SK-N-SH treated with all-trans-retinoic acid at 6 μM for 48 hours (cell line): ENCODE data around the gene NOTCH2.

Source experiments
- ATAC-seq: fragments of 200-7000 bp; cut with Tn5 transposase; 3 replicates; pipeline ENCODE4 v1.9.1; 2020; ENCODE audit warnings: mild to moderate bottlenecking, moderate library complexity
- ARNTL ChIP-seq: fragments of 450-650 bp; formaldehyde crosslinking; IDR thresholded peaks from 2 replicates; pipeline ENCODE4 v1.5.0; 2020; ENCODE audit warnings: low read depth, mild to moderate bottlenecking, moderate library complexity, borderline replicate concordance
- BACH2 ChIP-seq: fragments of 250-450 bp; sonication (Bioruptor Pico); IDR thresholded peaks from 2 replicates; pipeline ENCODE4 v1.9.0; 2021; ENCODE audit warnings: mild to moderate bottlenecking, borderline replicate concordance
- ESRRG ChIP-seq: fragments of 250-450 bp; sonication (Bioruptor Pico); IDR thresholded peaks from 2 replicates; pipeline ENCODE4 v1.6.1; 2021; ENCODE audit warnings: mild to moderate bottlenecking
- GLIS3 ChIP-seq: fragments of 250-450 bp; sonication (Bioruptor Pico); IDR thresholded peaks from 2 replicates; pipeline ENCODE4 v1.5.0; 2020; ENCODE audit warnings: mild to moderate bottlenecking, moderate library complexity
- ISL1 ChIP-seq: fragments of 250-450 bp; sonication (Bioruptor Pico); IDR thresholded peaks from 2 replicates; pipeline ENCODE4 v2.1.2; 2022; ENCODE audit warnings: mild to moderate bottlenecking, moderate library complexity
- OSR1 ChIP-seq: fragments of 250-450 bp; sonication (Bioruptor Pico); IDR thresholded peaks from 2 replicates; pipeline ENCODE4 v1.8.0; 2022; ENCODE audit warnings: moderate library complexity, mild to moderate bottlenecking, inconsistent platforms
- PPARA ChIP-seq: fragments of 250-450 bp; sonication (Bioruptor Pico); IDR thresholded peaks from 2 replicates; pipeline ENCODE4 v1.5.0; 2020; ENCODE audit warnings: mild to moderate bottlenecking, borderline replicate concordance
- RARB ChIP-seq: fragments of 250-450 bp; sonication (Bioruptor Pico); IDR thresholded peaks from 2 replicates; pipeline ENCODE4 v1.8.0; 2021; ENCODE audit warnings: mild to moderate bottlenecking, moderate library complexity
- SNAI2 ChIP-seq: fragments of 250-450 bp; sonication (Bioruptor Pico); IDR thresholded peaks from 2 replicates; pipeline ENCODE4 v1.5.0; 2020; ENCODE audit warnings: mild to moderate bottlenecking, moderate library complexity
- TCF4 ChIP-seq: fragments of 250-450 bp; sonication (Bioruptor Pico); IDR thresholded peaks from 2 replicates; pipeline ENCODE4 v1.8.0; 2021; ENCODE audit warnings: mild to moderate bottlenecking, moderate library complexity, borderline replicate concordance
- TOX ChIP-seq: fragments of 250-450 bp; sonication (Bioruptor Pico); IDR thresholded peaks from 2 replicates; pipeline ENCODE4 v1.8.0; 2021; ENCODE audit warnings: mild to moderate bottlenecking, moderate library complexity, borderline replicate concordance
- ZC3H10 ChIP-seq: fragments of 250-450 bp; sonication (Bioruptor Pico); IDR thresholded peaks from 2 replicates; pipeline ENCODE4 v1.5.1; 2021; ENCODE audit warnings: mild to moderate bottlenecking, moderate library complexity
- ZFP3 ChIP-seq: fragments of 250-450 bp; sonication (Bioruptor Pico); IDR thresholded peaks from 2 replicates; pipeline ENCODE4 v1.5.0; 2020; ENCODE audit warnings: mild to moderate bottlenecking, moderate library complexity
- ZFP30 ChIP-seq: fragments of 450-650 bp; formaldehyde crosslinking; IDR thresholded peaks from 2 replicates; pipeline ENCODE4 v1.5.0; 2022; ENCODE audit warnings: mild to moderate bottlenecking, moderate library complexity
- ZNF565 ChIP-seq: fragments of 450-650 bp; formaldehyde crosslinking; conservative IDR thresholded peaks from 2 replicates; pipeline ENCODE4 v1.5.0; 2020; ENCODE audit warnings: low read depth, mild to moderate bottlenecking, moderate library complexity
- ZNF8 ChIP-seq: fragments of 450-650 bp; formaldehyde crosslinking; IDR thresholded peaks from 2 replicates; pipeline ENCODE4 v1.5.0; 2020; ENCODE audit warnings: mild to moderate bottlenecking, moderate library complexity
- TF ChIP-seq, protein P1 (sequence below): fragments of 250-450 bp; sonication (Bioruptor Pico); IDR thresholded peaks from 2 replicates; pipeline ENCODE4 v1.8.0; 2020; ENCODE audit warnings: mild to moderate bottlenecking, moderate library complexity, borderline replicate concordance
- TF ChIP-seq, protein P2 (sequence below): fragments of 250-450 bp; sonication (Bioruptor Pico); IDR thresholded peaks from 2 replicates; pipeline ENCODE4 v1.8.0; 2021; ENCODE audit warnings: low read depth, mild to moderate bottlenecking, moderate library complexity, borderline replicate concordance
- TF ChIP-seq, protein P3 (sequence below): fragments of 250-450 bp; sonication (Bioruptor Pico); IDR thresholded peaks from 2 replicates; pipeline ENCODE4 v1.5.1; 2020; ENCODE audit warnings: low read depth, mild to moderate bottlenecking, moderate library complexity
- TF ChIP-seq, protein P4 (sequence below): fragments of 250-450 bp; sonication (Bioruptor Pico); IDR thresholded peaks from 2 replicates; pipeline ENCODE4 v1.5.0; 2020; ENCODE audit warnings: mild to moderate bottlenecking, moderate library complexity
- TF ChIP-seq, protein P5 (sequence below): fragments of 250-450 bp; sonication (Bioruptor Pico); IDR thresholded peaks from 2 replicates; pipeline ENCODE4 v1.5.1; 2021; ENCODE audit warnings: mild to moderate bottlenecking, moderate library complexity

NOTCH2 gene

DNA sequence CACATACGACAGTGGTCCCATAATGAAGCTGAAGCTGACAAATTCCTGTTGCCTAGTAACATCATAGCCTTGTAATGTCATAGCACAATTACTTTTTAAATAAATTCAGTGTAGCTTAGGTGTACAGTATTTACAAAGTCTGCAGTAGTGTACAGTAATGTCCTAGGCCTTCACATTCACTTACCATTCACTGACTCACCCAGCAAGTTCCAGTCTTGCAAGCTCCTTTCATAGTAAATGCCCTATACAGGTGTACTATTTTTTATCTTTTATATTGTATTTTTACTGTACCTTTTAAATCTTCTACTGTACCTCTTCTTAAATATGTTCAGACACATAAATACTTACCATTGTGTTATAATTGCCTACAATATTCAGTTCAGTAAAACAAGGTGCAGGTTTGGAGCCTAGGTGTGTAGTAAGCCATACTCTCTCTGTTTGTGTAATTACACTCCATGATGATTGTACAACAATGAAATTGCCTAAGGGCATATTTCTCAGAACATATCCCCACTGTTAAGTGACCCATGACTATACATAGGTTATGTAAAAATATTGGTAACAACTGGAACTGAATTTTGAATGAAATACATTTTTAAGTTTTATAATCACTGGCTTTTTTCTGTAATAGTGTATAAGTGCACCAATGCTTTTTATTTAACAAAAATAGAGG lies 139.7 kb downstream of the NOTCH2 start:
- no peak for ATAC-seq
- TF ChIP-seq TCF4, result no peak
- TF ChIP-seq ZNF8 (CRISPR knock-in tag), result no peak
- TF ChIP-seq, protein P1, sequence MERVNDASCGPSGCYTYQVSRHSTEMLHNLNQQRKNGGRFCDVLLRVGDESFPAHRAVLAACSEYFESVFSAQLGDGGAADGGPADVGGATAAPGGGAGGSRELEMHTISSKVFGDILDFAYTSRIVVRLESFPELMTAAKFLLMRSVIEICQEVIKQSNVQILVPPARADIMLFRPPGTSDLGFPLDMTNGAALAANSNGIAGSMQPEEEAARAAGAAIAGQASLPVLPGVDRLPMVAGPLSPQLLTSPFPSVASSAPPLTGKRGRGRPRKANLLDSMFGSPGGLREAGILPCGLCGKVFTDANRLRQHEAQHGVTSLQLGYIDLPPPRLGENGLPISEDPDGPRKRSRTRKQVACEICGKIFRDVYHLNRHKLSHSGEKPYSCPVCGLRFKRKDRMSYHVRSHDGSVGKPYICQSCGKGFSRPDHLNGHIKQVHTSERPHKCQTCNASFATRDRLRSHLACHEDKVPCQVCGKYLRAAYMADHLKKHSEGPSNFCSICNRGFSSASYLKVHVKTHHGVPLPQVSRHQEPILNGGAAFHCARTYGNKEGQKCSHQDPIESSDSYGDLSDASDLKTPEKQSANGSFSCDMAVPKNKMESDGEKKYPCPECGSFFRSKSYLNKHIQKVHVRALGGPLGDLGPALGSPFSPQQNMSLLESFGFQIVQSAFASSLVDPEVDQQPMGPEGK, result no peak
- TF ChIP-seq OSR1 (CRISPR knock-in tag), result no peak
- TF ChIP-seq TOX, result no peak
- TF ChIP-seq, protein P2, sequence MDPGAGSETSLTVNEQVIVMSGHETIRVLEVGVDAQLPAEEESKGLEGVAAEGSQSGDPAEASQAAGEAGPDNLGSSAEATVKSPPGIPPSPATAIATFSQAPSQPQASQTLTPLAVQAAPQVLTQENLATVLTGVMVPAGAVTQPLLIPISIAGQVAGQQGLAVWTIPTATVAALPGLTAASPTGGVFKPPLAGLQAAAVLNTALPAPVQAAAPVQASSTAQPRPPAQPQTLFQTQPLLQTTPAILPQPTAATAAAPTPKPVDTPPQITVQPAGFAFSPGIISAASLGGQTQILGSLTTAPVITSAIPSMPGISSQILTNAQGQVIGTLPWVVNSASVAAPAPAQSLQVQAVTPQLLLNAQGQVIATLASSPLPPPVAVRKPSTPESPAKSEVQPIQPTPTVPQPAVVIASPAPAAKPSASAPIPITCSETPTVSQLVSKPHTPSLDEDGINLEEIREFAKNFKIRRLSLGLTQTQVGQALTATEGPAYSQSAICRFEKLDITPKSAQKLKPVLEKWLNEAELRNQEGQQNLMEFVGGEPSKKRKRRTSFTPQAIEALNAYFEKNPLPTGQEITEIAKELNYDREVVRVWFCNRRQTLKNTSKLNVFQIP, result no peak
- TF ChIP-seq RARB (CRISPR knock-in tag), result no peak
- no peak for TF ChIP-seq SNAI2 (CRISPR knock-in tag)
- no peak for TF ChIP-seq PPARA
- TF ChIP-seq, protein P3, sequence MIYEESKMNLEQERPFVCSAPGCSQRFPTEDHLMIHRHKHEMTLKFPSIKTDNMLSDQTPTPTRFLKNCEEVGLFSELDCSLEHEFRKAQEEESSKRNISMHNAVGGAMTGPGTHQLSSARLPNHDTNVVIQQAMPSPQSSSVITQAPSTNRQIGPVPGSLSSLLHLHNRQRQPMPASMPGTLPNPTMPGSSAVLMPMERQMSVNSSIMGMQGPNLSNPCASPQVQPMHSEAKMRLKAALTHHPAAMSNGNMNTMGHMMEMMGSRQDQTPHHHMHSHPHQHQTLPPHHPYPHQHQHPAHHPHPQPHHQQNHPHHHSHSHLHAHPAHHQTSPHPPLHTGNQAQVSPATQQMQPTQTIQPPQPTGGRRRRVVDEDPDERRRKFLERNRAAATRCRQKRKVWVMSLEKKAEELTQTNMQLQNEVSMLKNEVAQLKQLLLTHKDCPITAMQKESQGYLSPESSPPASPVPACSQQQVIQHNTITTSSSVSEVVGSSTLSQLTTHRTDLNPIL (CRISPR knock-in tag), result no peak
- TF ChIP-seq, protein P4, sequence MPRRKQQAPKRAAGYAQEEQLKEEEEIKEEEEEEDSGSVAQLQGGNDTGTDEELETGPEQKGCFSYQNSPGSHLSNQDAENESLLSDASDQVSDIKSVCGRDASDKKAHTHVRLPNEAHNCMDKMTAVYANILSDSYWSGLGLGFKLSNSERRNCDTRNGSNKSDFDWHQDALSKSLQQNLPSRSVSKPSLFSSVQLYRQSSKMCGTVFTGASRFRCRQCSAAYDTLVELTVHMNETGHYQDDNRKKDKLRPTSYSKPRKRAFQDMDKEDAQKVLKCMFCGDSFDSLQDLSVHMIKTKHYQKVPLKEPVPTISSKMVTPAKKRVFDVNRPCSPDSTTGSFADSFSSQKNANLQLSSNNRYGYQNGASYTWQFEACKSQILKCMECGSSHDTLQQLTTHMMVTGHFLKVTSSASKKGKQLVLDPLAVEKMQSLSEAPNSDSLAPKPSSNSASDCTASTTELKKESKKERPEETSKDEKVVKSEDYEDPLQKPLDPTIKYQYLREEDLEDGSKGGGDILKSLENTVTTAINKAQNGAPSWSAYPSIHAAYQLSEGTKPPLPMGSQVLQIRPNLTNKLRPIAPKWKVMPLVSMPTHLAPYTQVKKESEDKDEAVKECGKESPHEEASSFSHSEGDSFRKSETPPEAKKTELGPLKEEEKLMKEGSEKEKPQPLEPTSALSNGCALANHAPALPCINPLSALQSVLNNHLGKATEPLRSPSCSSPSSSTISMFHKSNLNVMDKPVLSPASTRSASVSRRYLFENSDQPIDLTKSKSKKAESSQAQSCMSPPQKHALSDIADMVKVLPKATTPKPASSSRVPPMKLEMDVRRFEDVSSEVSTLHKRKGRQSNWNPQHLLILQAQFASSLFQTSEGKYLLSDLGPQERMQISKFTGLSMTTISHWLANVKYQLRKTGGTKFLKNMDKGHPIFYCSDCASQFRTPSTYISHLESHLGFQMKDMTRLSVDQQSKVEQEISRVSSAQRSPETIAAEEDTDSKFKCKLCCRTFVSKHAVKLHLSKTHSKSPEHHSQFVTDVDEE (CRISPR knock-in tag), result no peak
- TF ChIP-seq ESRRG (CRISPR knock-in tag), result no peak

DNA sequence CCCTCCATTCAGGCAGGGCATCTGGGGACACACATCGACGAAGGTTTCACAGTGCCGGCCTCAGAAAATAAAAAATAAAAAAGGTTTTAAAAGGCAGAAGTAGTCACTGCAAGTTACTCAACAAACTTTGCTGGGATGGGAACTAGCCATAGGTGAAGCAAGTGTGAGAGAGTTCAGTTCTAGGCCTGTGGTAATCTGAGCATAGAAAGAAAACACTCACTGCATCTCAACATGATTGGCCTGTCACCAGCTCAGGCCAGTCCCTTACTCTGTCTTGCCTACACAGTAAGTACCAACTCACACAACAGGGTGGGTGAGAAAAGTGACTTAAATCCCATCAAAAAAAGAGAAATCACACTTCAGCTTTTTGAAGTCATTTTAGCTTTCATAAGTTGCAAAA lies 142.9 kb downstream of the NOTCH2 start:
- TF ChIP-seq ISL1 (no peak), TCF4 (no peak), OSR1 (CRISPR knock-in tag) (no peak), RARB (CRISPR knock-in tag) (no peak), ARNTL (CRISPR knock-in tag) (no peak), TOX (no peak), ZC3H10 (CRISPR knock-in tag) (no peak), SNAI2 (CRISPR knock-in tag) (no peak), ZFP3 (CRISPR knock-in tag) (no peak), ESRRG (CRISPR knock-in tag) (no peak), PPARA (no peak), BACH2 (no peak), ZNF565 (no peak), GLIS3 (no peak), ZFP30 (CRISPR knock-in tag) (no peak)
- TF ChIP-seq, protein P5, sequence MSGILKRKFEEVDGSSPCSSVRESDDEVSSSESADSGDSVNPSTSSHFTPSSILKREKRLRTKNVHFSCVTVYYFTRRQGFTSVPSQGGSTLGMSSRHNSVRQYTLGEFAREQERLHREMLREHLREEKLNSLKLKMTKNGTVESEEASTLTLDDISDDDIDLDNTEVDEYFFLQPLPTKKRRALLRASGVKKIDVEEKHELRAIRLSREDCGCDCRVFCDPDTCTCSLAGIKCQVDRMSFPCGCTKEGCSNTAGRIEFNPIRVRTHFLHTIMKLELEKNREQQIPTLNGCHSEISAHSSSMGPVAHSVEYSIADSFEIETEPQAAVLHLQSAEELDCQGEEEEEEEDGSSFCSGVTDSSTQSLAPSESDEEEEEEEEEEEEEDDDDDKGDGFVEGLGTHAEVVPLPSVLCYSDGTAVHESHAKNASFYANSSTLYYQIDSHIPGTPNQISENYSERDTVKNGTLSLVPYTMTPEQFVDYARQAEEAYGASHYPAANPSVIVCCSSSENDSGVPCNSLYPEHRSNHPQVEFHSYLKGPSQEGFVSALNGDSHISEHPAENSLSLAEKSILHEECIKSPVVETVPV (CRISPR knock-in tag), result no peak
- TF ChIP-seq, protein P3 (CRISPR knock-in tag), result no peak
- TF ChIP-seq, protein P4 (CRISPR knock-in tag), result no peak
- no peak for ATAC-seq
